Measurements from ENCODE around the gene SLC35E1. TPM values are rescaled to one million over a fixed set of nuclear protein-coding genes. Genes with fewer than 3 reads are reported as not detected.

The SLC35E1 gene
- total and polyA plus RNA-seq, 2 experiments from 2014 or later: 35.7 to 43.2 TPM

DNA sequence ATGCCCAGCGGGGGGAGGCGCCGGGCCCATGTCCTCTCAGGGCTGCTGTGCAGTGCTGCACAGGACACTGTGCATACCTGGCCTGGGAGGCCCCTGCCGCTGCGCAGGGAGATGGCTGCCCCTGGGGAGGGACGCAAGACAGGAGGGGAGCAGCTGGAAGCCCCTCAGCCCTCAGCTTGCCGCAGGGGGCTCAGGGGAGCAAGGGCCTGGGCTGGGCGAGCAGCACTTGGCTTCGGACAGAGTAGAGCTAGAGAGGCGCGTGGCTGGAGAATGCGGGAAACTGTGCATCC is 40.9 kb downstream of the SLC35E1 start:
- WGBS, 2 experiments (ENCODE audit: low coverage in 1 of 2, low lambda C conversion rate in 2 of 2, missing lambda C conversion rate in 2 of 2): 96% methylated on average over 12 of the region's 12 CpGs
- peaks cover 30% of the 10 kb centered on the region; the same call in 1 of the 2 replicates for H3K36me3 ChIP-seq (ENCODE audit: low read depth)
- no peaks in the 10 kb centered on the region for H3F3A ChIP-seq (ENCODE audit: insufficient read depth)
- no peak overlapping the region for H3K27ac ChIP-seq
- no peak overlapping the region for H3K4me2 ChIP-seq (ENCODE audit: unreplicated experiment)
- H3K9me2 ChIP-seq (ENCODE audit: insufficient read depth): no peaks in the 10 kb centered on the region
- peaks cover 20% of the 10 kb centered on the region for H3K79me2 ChIP-seq (ENCODE audit: insufficient read depth)
- no peaks in the 10 kb centered on the region for H4K20me1 ChIP-seq (ENCODE audit: insufficient read depth)
- in situ Hi-C loops (cut with MboI): no loop called here
- H3K4me1 ChIP-seq (ENCODE audit: insufficient read depth): no peaks in the 10 kb centered on the region
- H3K9ac ChIP-seq: no peak overlapping the region
- DNase-seq: no peak
- TF ChIP-seq EZH2phosphoT487 (IDR thresholded peaks at IDR 0.05; ENCODE audit: insufficient read depth, low read depth) (no peak), EZH2 (IDR thresholded peaks at IDR 0.05; ENCODE audit: insufficient read depth, poor library complexity, severe bottlenecking) (no peak)
- H3K9me3 ChIP-seq (ENCODE audit: low read depth): no peaks in the 10 kb centered on the region
- no peaks in the 10 kb centered on the region for H3K27me3 ChIP-seq (replicated peaks; ENCODE audit: insufficient read depth)
- H3K4me3 ChIP-seq: no peak overlapping the region
- H2AFZ ChIP-seq: no peak overlapping the region

DNA sequence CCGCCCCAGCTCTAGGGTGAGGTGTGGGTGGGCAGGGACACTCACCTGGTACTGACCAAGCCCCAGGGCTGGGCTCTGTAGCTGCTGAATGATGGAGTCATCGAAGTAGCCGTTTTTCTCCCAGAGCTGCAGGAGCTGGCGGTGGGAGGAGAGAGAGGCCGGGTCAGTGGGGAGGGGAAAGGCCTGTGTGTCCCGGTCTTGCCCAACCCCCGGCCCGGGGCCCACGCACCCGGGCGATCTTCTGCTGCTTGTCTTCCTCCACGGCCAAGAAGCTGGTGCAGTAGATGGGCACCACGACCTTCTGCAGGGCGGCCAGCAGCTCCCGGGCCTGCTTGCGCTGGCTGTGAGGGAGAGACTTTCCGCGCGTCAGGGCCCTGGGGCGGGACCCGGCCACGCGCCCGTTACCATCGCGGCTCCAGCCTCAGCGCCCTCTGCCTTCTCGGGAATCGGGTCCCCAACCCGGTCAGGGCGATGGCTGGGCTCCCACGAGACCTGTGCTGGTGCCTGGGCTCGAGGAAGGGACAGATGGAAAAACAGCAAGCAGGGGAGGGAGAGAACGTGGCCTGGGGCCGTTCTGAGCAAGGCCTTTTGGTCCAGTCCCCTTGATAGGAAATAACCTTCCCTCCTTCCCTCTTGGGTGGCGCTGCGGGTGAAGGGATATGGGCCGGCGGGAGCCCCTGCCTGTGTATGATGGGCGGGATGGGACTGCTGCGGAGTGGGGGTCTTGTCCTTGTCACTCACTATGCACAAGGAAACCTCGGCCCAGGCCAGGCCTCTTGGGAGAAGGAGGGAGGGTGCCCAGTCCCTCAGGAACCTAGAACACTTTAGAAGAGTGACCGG is 41.5 kb downstream of the SLC35E1 start:
- Histone ChIP-seq H3K9me2 (ENCODE audit: insufficient read depth) (no peaks in the 10 kb centered on the region), H3K27me3 (replicated peaks; ENCODE audit: insufficient read depth) (no peaks in the 10 kb centered on the region), H3K4me1 (ENCODE audit: insufficient read depth) (no peaks in the 10 kb centered on the region), H3K27ac (no peak overlapping the region), H3K4me3 (no peak overlapping the region), H3K4me2 (ENCODE audit: unreplicated experiment) (no peak overlapping the region), H4K20me1 (ENCODE audit: insufficient read depth) (no peaks in the 10 kb centered on the region), H3K79me2 (ENCODE audit: insufficient read depth) (peaks cover 14% of the 10 kb centered on the region), H2AFZ (no peak overlapping the region), H3K9ac (no peak overlapping the region), H3K9me3 (ENCODE audit: low read depth) (no peaks in the 10 kb centered on the region), H3K36me3 (ENCODE audit: low read depth) (peaks cover 30% of the 10 kb centered on the region; the same call in 1 of the 2 replicates), H3F3A (ENCODE audit: insufficient read depth) (no peaks in the 10 kb centered on the region)
- in situ Hi-C loops (cut with MboI): no loop called here
- TF ChIP-seq EZH2phosphoT487 (IDR thresholded peaks at IDR 0.05; ENCODE audit: insufficient read depth, low read depth): no peak
- TF ChIP-seq EZH2 (IDR thresholded peaks at IDR 0.05; ENCODE audit: insufficient read depth, poor library complexity, severe bottlenecking): no peak
- WGBS, 2 experiments (ENCODE audit: low coverage in 1 of 2, low lambda C conversion rate in 2 of 2, missing lambda C conversion rate in 2 of 2): 94 to 95% methylated on average over 34 to 43 of the region's 43 CpGs
- DNase-seq: no peak

DNA sequence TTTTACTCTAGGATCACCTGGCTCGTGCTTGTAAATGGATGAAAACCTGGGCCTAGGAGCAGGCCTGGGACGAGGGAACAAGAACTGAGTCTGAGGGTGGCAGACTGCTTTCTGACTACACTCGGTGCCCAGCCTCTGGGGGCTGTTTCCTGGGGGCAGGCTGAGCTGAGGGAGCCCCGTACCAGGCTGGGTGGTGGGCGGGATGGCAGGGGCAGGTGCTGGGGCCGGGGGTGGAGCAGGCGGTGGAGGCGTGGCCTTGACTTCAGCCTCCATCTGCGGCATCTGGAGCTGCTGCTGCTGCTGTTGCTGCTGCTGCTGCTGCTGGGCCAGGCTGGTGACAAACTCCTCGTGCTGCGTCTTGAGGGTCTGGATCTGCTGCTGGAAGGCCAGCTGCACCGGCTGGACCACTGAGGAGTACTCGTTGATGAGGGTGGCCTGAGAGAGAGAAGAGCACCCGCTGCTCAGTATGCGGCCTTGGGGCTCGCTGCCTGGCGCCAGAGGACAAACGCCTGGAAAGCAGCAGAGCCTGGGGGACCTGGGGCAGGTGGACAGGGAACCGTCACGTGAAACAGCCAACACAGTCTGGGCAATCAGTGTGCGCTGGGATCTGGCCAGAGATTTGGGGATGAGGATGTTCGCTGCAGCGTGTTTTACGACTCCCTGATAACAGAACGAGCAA is 42.6 kb downstream of the SLC35E1 start:
- H3K9me3 ChIP-seq (ENCODE audit: low read depth): no peaks in the 10 kb centered on the region
- peaks cover 3% of the 10 kb centered on the region; the same call in 1 of the 2 replicates for H3K79me2 ChIP-seq (ENCODE audit: insufficient read depth)
- H3K4me2 ChIP-seq (ENCODE audit: unreplicated experiment): no peak overlapping the region
- no peaks in the 10 kb centered on the region for H3K9me2 ChIP-seq (ENCODE audit: insufficient read depth)
- no peak overlapping the region for H2AFZ ChIP-seq
- no peak overlapping the region for H3K27ac ChIP-seq
- WGBS, 2 experiments (ENCODE audit: low coverage in 1 of 2, low lambda C conversion rate in 2 of 2, missing lambda C conversion rate in 2 of 2): 91 to 93% methylated on average over 20 to 25 of the region's 25 CpGs
- no peaks in the 10 kb centered on the region for H3F3A ChIP-seq (ENCODE audit: insufficient read depth)
- TF ChIP-seq EZH2phosphoT487 (IDR thresholded peaks at IDR 0.05; ENCODE audit: insufficient read depth, low read depth) (no peak), EZH2 (IDR thresholded peaks at IDR 0.05; ENCODE audit: insufficient read depth, poor library complexity, severe bottlenecking) (no peak)
- H3K36me3 ChIP-seq (ENCODE audit: low read depth): peaks cover 30% of the 10 kb centered on the region; the same call in 1 of the 2 replicates
- no peaks in the 10 kb centered on the region for H3K4me1 ChIP-seq (ENCODE audit: insufficient read depth)
- in situ Hi-C loops (cut with MboI): no loop called here
- H4K20me1 ChIP-seq (ENCODE audit: insufficient read depth): no peaks in the 10 kb centered on the region
- no peak for DNase-seq
- H3K27me3 ChIP-seq (replicated peaks; ENCODE audit: insufficient read depth): no peaks in the 10 kb centered on the region
- no peak overlapping the region for H3K4me3 ChIP-seq
- no peak overlapping the region for H3K9ac ChIP-seq

- Histone ChIP-seq H4K20me1 (ENCODE audit: insufficient read depth) (no peaks in the 10 kb centered on the region), H2AFZ (no peak overlapping the region), H3K9me3 (ENCODE audit: low read depth) (no peaks in the 10 kb centered on the region), H3K79me2 (ENCODE audit: insufficient read depth) (peaks cover 8% of the 10 kb centered on the region; the same call in 1 of the 2 replicates), H3K4me1 (ENCODE audit: insufficient read depth) (no peaks in the 10 kb centered on the region), H3K27me3 (replicated peaks; ENCODE audit: insufficient read depth) (no peaks in the 10 kb centered on the region), H3K4me3 (no peak overlapping the region), H3K27ac (no peak overlapping the region), H3K9me2 (ENCODE audit: insufficient read depth) (no peaks in the 10 kb centered on the region), H3K36me3 (ENCODE audit: low read depth) (peaks cover 34% of the 10 kb centered on the region; the same call in 1 of the 2 replicates), H3K4me2 (ENCODE audit: unreplicated experiment) (no peak overlapping the region), H3K9ac (no peak overlapping the region), H3F3A (ENCODE audit: insufficient read depth) (no peaks in the 10 kb centered on the region)
- WGBS, 2 experiments (ENCODE audit: low coverage in 1 of 2, low lambda C conversion rate in 2 of 2, missing lambda C conversion rate in 2 of 2): 87 to 93% methylated on average over 12 of the region's 12 CpGs
- in situ Hi-C loops (cut with MboI): no loop called here
- TF ChIP-seq EZH2phosphoT487 (IDR thresholded peaks at IDR 0.05; ENCODE audit: insufficient read depth, low read depth): no peak
- TF ChIP-seq EZH2 (IDR thresholded peaks at IDR 0.05; ENCODE audit: insufficient read depth, poor library complexity, severe bottlenecking): no peak
- peak; percentile 34 for DNase-seq
These were observed 44.2 kb downstream of the SLC35E1 start for GRCh38 chr19:16527971-16528521.
